K562 (cell line): ENCODE measurements around the gene UGT2B15. TPM values are rescaled to one million over a fixed set of nuclear protein-coding genes. Genes with fewer than 3 reads are reported as not detected.

Experiments
- ATAC-seq: fragments of 200-7000 bp; cut with Tn5 transposase; 3 replicates; pipeline ENCODE4 v1.9.1; 2020; ENCODE audit warnings: moderate library complexity
- BruUV-seq: library from RNA; stranded (reverse); fragments of 400-500 nt; replicated peaks from 2 replicates; lab custom pipeline; 2021; lab: Mats Ljungman, UMichigan
- CTCF ChIA-PET: fragments of 300-600 bp; formaldehyde crosslinking; extraction: SDS; loops from one replicate; lab custom pipeline; 2021; ENCODE audit warnings: low intra/inter-chr PET ratio; lab: Yijun Ruan, JAX
- POLR2A ChIA-PET: fragments of 300-600, 350-650 bp; sonication (Branson Sonifier 250); formaldehyde crosslinking; extraction: SDS; loops from one replicate; lab custom pipeline; 2021; ENCODE audit warnings: antibody characterized with exemption, inconsistent platforms; lab: Yijun Ruan, JAX
- DNase-seq, 4 experiments: peaks; one replicate each; pipeline versions ENCODE4 v3.0.0 to v3.0.0-alpha.2; 2011 to 2018; ENCODE audit warnings: low spot score in 3 of 4, mixed read lengths in 3 of 4; ENCODE audit errors: extremely low read depth in 1 of 4
- FAIRE-seq: peaks from 2 replicates; lab custom pipeline; 2011; peaks lifted over from hg19 to GRCh38; lab: Jason Lieb, UNC
- H2AFZ ChIP-seq: 2 replicates; pipeline ENCODE4 v1.6.0; 2011; ENCODE audit warnings: low read depth, low read length, control low read depth, inconsistent platforms
- H3K27ac ChIP-seq: fragments of 200-600 bp; 3 replicates; pipeline ENCODE4 v1.8.0; 2011; ENCODE audit warnings: low read depth, mild to moderate bottlenecking, control low read depth, inconsistent platforms, low read length, moderate library complexity, mixed read lengths; ENCODE audit errors: extremely low read depth
- H3K27me3 ChIP-seq, 2 experiments: fragments of 300-600 bp in 1 of 2; 2 replicates in 1 of 2; 3 replicates in 1 of 2; pipeline versions ENCODE4 v1.6.0 to v1.8.0; 2011; ENCODE audit warnings: inconsistent platforms in 2 of 2, low read length in 2 of 2, mild to moderate bottlenecking in 1 of 2, mixed read lengths in 1 of 2, moderate library complexity in 1 of 2; ENCODE audit not compliant: control insufficient read depth in 2 of 2, insufficient read depth in 2 of 2
- H3K36me3 ChIP-seq: fragments of 300-600 bp; 3 replicates; pipeline ENCODE4 v1.8.0; 2011; ENCODE audit warnings: mild to moderate bottlenecking, low read length, inconsistent platforms; ENCODE audit not compliant: control insufficient read depth, insufficient read depth
- H3K4me1 ChIP-seq, 2 experiments: fragments of 200-600 bp in 1 of 2; replicated peaks in 1 of 2; 2 replicates in 1 of 2; 3 replicates in 1 of 2; pipeline versions ENCODE4 v1.5.1 to v1.8.0; 2011; ENCODE audit warnings: inconsistent platforms in 2 of 2, low read length in 2 of 2, mild to moderate bottlenecking in 1 of 2, mixed read lengths in 1 of 2, moderate library complexity in 1 of 2; ENCODE audit not compliant: control insufficient read depth in 2 of 2, insufficient read depth in 2 of 2
- H3K4me2 ChIP-seq: 2 replicates; pipeline ENCODE4 v1.6.1; 2011; ENCODE audit warnings: low read length, control low read depth, inconsistent platforms, mixed read lengths; ENCODE audit not compliant: insufficient read depth
- H3K4me3 ChIP-seq: fragments of 200-600 bp; sonication (generic), shearing (Covaris generic); 2 replicates; pipeline ENCODE4 v1.5.1; 2016; ENCODE audit warnings: control low read depth, inconsistent platforms
- H3K79me2 ChIP-seq: fragments of 200-600 bp; 3 replicates; pipeline ENCODE4 v1.8.0; 2011; ENCODE audit warnings: low read length, inconsistent platforms; ENCODE audit not compliant: control insufficient read depth, insufficient read depth
- H3K9ac ChIP-seq, 2 experiments: 2 replicates each; pipeline versions ENCODE4 v1.6.0 to v1.6.1; 2011; ENCODE audit warnings: low read depth in 2 of 2, low read length in 2 of 2, control low read depth in 1 of 2, inconsistent platforms in 1 of 2, mild to moderate bottlenecking in 1 of 2, mixed read lengths in 1 of 2; ENCODE audit not compliant: insufficient read depth in 1 of 2
- H3K9me1 ChIP-seq: one replicate; pipeline ENCODE4 v1.6.0; 2011; ENCODE audit warnings: inconsistent platforms, mild to moderate bottlenecking, low read length, moderate library complexity; ENCODE audit not compliant: control insufficient read depth, insufficient read depth
- H3K9me3 ChIP-seq: replicated peaks from 2 replicates; pipeline ENCODE4 v1.5.1; 2011; ENCODE audit warnings: low read depth, low read length, inconsistent platforms; ENCODE audit not compliant: control insufficient read depth, insufficient read depth
- H4K20me1 ChIP-seq: replicated peaks from 2 replicates; pipeline ENCODE4 v1.6.1; 2011; ENCODE audit warnings: low read length, inconsistent platforms, mixed read lengths; ENCODE audit not compliant: control insufficient read depth, insufficient read depth
- CEBPG ChIP-seq, 3 experiments: fragments of 200-800 bp in 1 of 3; sonication (Bioruptor generic) in 1 of 3; sonication (generic) in 1 of 3; formaldehyde crosslinking in 1 of 3; IDR thresholded peaks in 2 of 3; conservative IDR thresholded peaks in 1 of 3; 2 replicates each; pipeline versions ENCODE4 v1.6.1 to v1.8.0; 2016 to 2022; ENCODE audit warnings: missing compliant biosample characterization in 2 of 3, missing genetic modification characterization in 2 of 3, mild to moderate bottlenecking in 1 of 3, missing genetic modification reagents in 1 of 3
- MAFF ChIP-seq: IDR thresholded peaks from 2 replicates; pipeline ENCODE4 v1.6.1; 2012; ENCODE audit warnings: low read length, improper control_type of control experiment
- PTTG1 ChIP-seq: fragments of 450-650 bp; IDR thresholded peaks from 2 replicates; pipeline ENCODE4 v1.6.1; 2016; ENCODE audit warnings: low read depth, mild to moderate bottlenecking, missing genetic modification characterization, missing compliant biosample characterization
- SLC30A9 ChIP-seq: fragments of 250-450 bp; sonication (Bioruptor Pico); IDR thresholded peaks from 2 replicates; pipeline ENCODE4 v1.8.0; 2022; ENCODE audit warnings: mild to moderate bottlenecking, moderate library complexity
- ZNF41 ChIP-seq: fragments of 250-450 bp; sonication (Bioruptor Pico); conservative IDR thresholded peaks from 2 replicates; pipeline ENCODE4 v1.4.0; 2020; ENCODE audit warnings: mild to moderate bottlenecking
- ZSCAN32 ChIP-seq: fragments of 450-650 bp; formaldehyde crosslinking; IDR thresholded peaks from 2 replicates; pipeline ENCODE4 v1.4.0; 2020; ENCODE audit warnings: mild to moderate bottlenecking, moderate library complexity
- WGBS: fragments of 100-300 bp; shearing (Covaris generic); methylation state at CpG from one replicate; pipeline ENCODE4 v1.1.6; 2016; ENCODE audit warnings: low coverage, mixed read lengths; ENCODE audit not compliant: insufficient coverage; ENCODE audit errors: missing lambda C conversion rate; 5-methylcytosine and 5-hydroxymethylcytosine counted together
- in situ Hi-C: fragments of 300-500 bp; cut with MboI; formaldehyde crosslinking; loops from 4 replicates; pipeline ENCODE4 v1.15.0; 2018; ENCODE audit warnings: inconsistent platforms, mixed read lengths
- intact Hi-C: fragments of 100-400 bp; cut with micrococcal nuclease; formaldehyde crosslinking; loops from 2 replicates; pipeline ENCODE4 v1.14.2; 2022
- polyA plus RNA-seq, 8 experiments: library from polyadenylated mRNA; depleted of rRNA in 4 of 8; stranded (reverse) in 5 of 8; unstranded in 3 of 8; fragments of >200 nt; fragmentation: Nextera tagmentation in 2 of 8; fragmentation: Illumina TruSeq in 1 of 8; extraction: Ambion mirVana in 2 of 8; extraction: Trizol in 1 of 8; gene quantifications; 2 replicates each; pipeline versions ENCODE4 v1.2.1 to v1.2.3, GENCODE V29; 2011 to 2014; ENCODE audit warnings: inconsistent platforms in 1 of 8, missing spikeins in 1 of 8
- total RNA-seq, 7 experiments: library from RNA; depleted of rRNA in 6 of 7; stranded (reverse); fragments of >200 nt in 6 of 7; fragmentation: Illumina TruSeq in 2 of 7; extraction: Trizol in 2 of 7; gene quantifications; 2 replicates each; pipeline versions ENCODE4 v1.2.1 to v1.2.3, GENCODE V29; 2011 to 2021; ENCODE audit warnings: low replicate concordance in 1 of 7
- TF ChIP-seq, protein P1 (sequence below): fragments of 250-450 bp; sonication (Bioruptor Pico); IDR thresholded peaks from 2 replicates; pipeline ENCODE4 v1.8.0; 2022; ENCODE audit warnings: inconsistent platforms

UGT2B15 gene
- total and polyA plus RNA-seq, 9 of the 15 experiments (the other 6 are each of a cell fraction or from before 2014, with no cell fraction given): 0.06 to 0.16 (median 0.10) TPM; not detected in 6

DNA sequence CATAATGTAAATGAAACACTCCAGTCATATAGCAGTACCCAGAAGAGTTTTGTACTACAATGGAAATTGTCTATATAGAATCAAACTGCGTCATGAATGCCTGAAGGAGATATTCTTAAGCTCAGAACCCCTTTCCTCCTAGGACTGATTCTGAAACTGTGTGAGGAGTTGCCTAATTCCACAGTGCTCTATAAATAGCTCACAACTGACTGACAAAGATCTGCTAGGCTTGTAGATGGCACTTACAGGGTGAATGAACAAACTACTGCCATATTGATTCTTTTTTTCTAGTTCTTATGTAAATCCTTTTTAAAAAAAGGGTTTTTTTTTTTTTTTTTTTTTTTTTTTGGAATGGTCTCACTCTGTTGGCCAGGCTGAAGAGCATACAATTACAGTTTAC is 64.2 kb downstream of the UGT2B15 start:
- no peaks in the 10 kb centered on the region for H3K79me2 ChIP-seq
- no peaks in the 10 kb centered on the region for H3K9me3 ChIP-seq
- no peaks in the 10 kb centered on the region for H3K27me3 ChIP-seq
- no peak for ATAC-seq
- CTCF ChIA-PET: no interaction called here
- no peak for FAIRE-seq
- no peaks in the 10 kb centered on the region for H3K36me3 ChIP-seq
- H4K20me1 ChIP-seq: no peaks in the 10 kb centered on the region
- in situ Hi-C loops: no loop called here
- H3K4me1 ChIP-seq: no peaks in the 10 kb centered on the region
- H3K4me2 ChIP-seq: no peak overlapping the region
- no peak overlapping the region for H3K27ac ChIP-seq
- no peak overlapping the region for H3K9ac ChIP-seq
- no peak for DNase-seq
- intact Hi-C loops: no loop called here
- no TSS peak for BruUV-seq
- no peaks in the 10 kb centered on the region for H3K9me1 ChIP-seq
- TF ChIP-seq PTTG1 (tag) (no peak), ZNF41 (CRISPR knock-in tag) (no peak), CEBPG (CRISPR knock-in tag; IDR thresholded peaks at IDR 0.05) (no peak), CEBPG (tag; conservative IDR thresholded peaks at IDR 0.05 in 1 of 2, IDR thresholded peaks at IDR 0.05 in 1 of 2) (0 out of 4 replicates have a peak, but pooled peaks of 1 of the 2 experiments have one; percentile 13), ZSCAN32 (CRISPR knock-in tag) (no peak), SLC30A9 (CRISPR knock-in tag) (no peak), MAFF (no peak)
- TF ChIP-seq, protein P1, sequence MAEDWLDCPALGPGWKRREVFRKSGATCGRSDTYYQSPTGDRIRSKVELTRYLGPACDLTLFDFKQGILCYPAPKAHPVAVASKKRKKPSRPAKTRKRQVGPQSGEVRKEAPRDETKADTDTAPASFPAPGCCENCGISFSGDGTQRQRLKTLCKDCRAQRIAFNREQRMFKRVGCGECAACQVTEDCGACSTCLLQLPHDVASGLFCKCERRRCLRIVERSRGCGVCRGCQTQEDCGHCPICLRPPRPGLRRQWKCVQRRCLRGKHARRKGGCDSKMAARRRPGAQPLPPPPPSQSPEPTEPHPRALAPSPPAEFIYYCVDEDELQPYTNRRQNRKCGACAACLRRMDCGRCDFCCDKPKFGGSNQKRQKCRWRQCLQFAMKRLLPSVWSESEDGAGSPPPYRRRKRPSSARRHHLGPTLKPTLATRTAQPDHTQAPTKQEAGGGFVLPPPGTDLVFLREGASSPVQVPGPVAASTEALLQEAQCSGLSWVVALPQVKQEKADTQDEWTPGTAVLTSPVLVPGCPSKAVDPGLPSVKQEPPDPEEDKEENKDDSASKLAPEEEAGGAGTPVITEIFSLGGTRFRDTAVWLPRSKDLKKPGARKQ (CRISPR knock-in tag): no peak
- TF ChIP-seq, all 486 proteins: peak for 1
- WGBS: 0% methylated on average over 1 of the region's 1 CpG
- Histone ChIP-seq H2AFZ (no peak overlapping the region), H3K4me3 (no peak overlapping the region)
- POLR2A ChIA-PET: no interaction called here
